Ovary (tissue), 9 donors: ENCODE results near the gene SETD4. TPM values are rescaled to one million over a fixed set of nuclear protein-coding genes. Genes with fewer than 3 reads are reported as not detected.

Experiments
- DNase-seq, 5 donors: peaks; one replicate each; pipeline ENCODE4 v3.0.0-alpha.2; 2019 to 2020
- H3K27ac ChIP-seq, 2 donors: fragments of 200-600 bp; one replicate each; pipeline versions ENCODE4 v1.5.1 to v1.8.0; 2019 to 2022
- H3K27me3 ChIP-seq: fragments of 200-600 bp; one replicate; pipeline ENCODE4 v1.8.0; 2022
- H3K36me3 ChIP-seq: fragments of 200-600 bp; sonication (generic); one replicate; pipeline ENCODE4 v1.5.1; 2019
- H3K4me1 ChIP-seq: one replicate; pipeline ENCODE4 v1.8.1; 2013; ENCODE audit warnings: mild to moderate bottlenecking, moderate library complexity; ENCODE audit not compliant: insufficient read depth
- H3K4me3 ChIP-seq: fragments of 200-600 bp; sonication (generic); one replicate; pipeline ENCODE4 v1.5.1; 2017
- H3K9me3 ChIP-seq, 2 donors: fragments of 200-600 bp in 1 of 2; sonication (generic) in 1 of 2; one replicate each; pipeline versions ENCODE4 v1.5.1 to v1.8.1; 2013 to 2019; ENCODE audit warnings: mild to moderate bottlenecking in 1 of 2, moderate library complexity in 1 of 2
- EP300 ChIP-seq: sonication (generic); formaldehyde crosslinking; IDR thresholded peaks from one replicate; pipeline ENCODE4 v1.6.1; 2017; ENCODE audit warnings: antibody characterized with exemption
- POLR2A ChIP-seq: fragments of 450-650 bp; IDR thresholded peaks from one replicate; pipeline ENCODE4 v1.6.1; 2017; ENCODE audit warnings: antibody characterized with exemption, mild to moderate bottlenecking, moderate library complexity
- WGBS, 3 donors: extraction: QIAGEN DNeasy Blood & Tissue Kit in 1 of 3; methylation state at CpG; one replicate each; pipeline versions ENCODE4 v1.1.5 to v1.1.7; 2013 to 2017; 5-methylcytosine and 5-hydroxymethylcytosine counted together
- intact Hi-C, 4 donors: fragments of 100-400 bp; cut with DNase I; formaldehyde crosslinking; loops; one replicate each; pipeline versions ENCODE4 v1.11.0 to v1.15.1; 2022 to 2023
- polyA plus RNA-seq, 2 donors: library from polyadenylated mRNA; stranded (reverse); fragments of 200-250 nt in 1 of 2; fragments of 350-450 nt in 1 of 2; fragmentation: Illumina TruSeq in 1 of 2; extraction: RNeasy Lipid Tissue Mini Kit (QIAGEN cat#74804) in 1 of 2; gene quantifications; one replicate each; pipeline ENCODE4 v1.2.3, GENCODE V29; 2013 to 2014
- total RNA-seq, 7 donors: library from RNA; depleted of rRNA in 2 of 7; stranded (reverse); fragments of >200 nt in 2 of 7; fragmentation: NEBNext Ultra II Directional in 3 of 7; extraction: Animal tissue kit (Norgen Biotek cat#: 25700) in 3 of 7; gene quantifications; one replicate each; pipeline versions ENCODE4 v1.1.0 to v1.2.4, GENCODE V29; 2016 to 2023
- TF ChIP-seq, protein P1 (sequence below), 3 donors: fragments of 450-650 bp in 2 of 3; fragments of 200-600 bp in 1 of 3; IDR thresholded peaks; one replicate each; pipeline versions ENCODE4 v1.5.1 to v1.8.0; 2016 to 2022; ENCODE audit warnings: antibody characterized with exemption in 3 of 3, mild to moderate bottlenecking in 1 of 3
- donor health status: DM: no; HTN: no; CAD: no; lungs with moderate emphysema.
- donor health status: DM: no; HTN: no; CAD: no.
- donor health status: Bipolar disorder and iron deficiency.
- donor health status: DM: yes; HTN: yes; CAD: no.
- donor health status: DM: no; HTN: no; CAD: no.
- donor health status: DM: yes; HTN: yes; CAD: no.

SETD4 gene
- total and polyA plus RNA-seq, 9 donors: 11.6 to 22.9 (median 15.6) TPM

DNA sequence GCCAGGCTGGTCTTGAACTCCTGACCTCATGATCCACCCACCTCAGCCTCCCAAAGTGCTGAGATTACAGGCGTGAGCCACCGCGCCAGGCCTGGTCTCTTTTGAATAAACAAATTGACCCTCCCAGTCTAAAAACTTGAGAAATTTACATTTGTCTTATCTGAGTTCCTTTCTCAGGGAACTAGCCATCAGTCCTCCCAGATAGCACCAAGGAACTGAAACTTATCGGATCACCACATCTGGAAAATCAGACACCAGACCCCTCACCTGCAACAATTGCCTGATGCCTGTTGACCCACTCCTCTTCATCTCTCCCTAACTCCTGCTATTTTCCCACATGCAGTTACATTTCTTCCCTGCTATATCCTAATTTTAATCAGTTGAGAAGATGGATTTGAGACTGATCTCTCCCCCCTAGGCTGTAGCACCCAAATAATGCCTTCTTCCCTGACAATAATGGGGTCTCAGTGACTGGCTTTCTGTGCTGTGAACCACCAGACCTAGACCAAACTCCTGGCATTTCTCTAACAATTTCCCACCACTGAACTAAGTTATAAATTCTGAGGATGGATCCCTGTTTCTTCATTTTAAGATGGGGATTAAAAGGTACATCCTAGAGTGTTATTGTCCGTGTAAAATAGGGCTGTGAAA is 8.5 kb upstream of the SETD4 start:
- Histone ChIP-seq H3K9me3 (no peaks in the 10 kb centered on the region), H3K36me3 (no peaks in the 10 kb centered on the region)

DNA sequence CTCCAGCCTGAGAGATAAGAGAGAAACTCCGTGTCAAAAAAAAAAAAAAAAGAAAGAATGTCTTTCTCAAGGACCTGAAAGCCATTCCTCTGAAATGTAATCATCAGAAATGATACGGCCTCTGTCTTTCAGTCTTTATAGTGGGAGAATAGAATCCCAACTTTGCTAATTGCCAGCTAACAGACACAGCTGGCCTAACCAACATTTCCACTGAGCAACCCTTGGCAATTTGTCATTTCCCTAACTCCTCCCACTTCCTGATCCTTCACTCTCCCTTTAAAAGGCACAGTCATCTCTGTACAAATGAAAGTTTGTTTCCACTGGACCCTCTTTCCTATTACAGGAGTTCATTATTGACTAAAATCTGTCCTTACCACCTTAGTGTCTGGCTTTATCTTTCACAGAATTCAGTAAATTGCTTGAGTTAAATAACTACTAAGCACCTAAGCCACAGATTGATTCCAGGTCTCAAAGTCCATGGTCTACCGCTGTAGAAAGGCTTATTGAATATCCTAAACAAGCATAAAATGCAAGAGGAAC is 5.2 kb upstream of the SETD4 start:
- H3K4me1 ChIP-seq: peaks cover 4% of the 10 kb centered on the region
- no peaks in the 10 kb centered on the region for H3K9me3 ChIP-seq
- H3K27me3 ChIP-seq: no peaks in the 10 kb centered on the region
- H3K4me3 ChIP-seq: no peak overlapping the region
- no peaks in the 10 kb centered on the region for H3K36me3 ChIP-seq
- no peak for DNase-seq
- WGBS, 3 donors: 32 to 72% (median 51%) methylated on average over 3 of the region's 3 CpGs
- H3K27ac ChIP-seq: no peak overlapping the region
- intact Hi-C loops: loop anchor here in 1 of 4 donors (10.0 kb wide), 1 partner anchor 49 kb away; no protein-coding TSS in a partner anchor
- TF ChIP-seq, protein P1, sequence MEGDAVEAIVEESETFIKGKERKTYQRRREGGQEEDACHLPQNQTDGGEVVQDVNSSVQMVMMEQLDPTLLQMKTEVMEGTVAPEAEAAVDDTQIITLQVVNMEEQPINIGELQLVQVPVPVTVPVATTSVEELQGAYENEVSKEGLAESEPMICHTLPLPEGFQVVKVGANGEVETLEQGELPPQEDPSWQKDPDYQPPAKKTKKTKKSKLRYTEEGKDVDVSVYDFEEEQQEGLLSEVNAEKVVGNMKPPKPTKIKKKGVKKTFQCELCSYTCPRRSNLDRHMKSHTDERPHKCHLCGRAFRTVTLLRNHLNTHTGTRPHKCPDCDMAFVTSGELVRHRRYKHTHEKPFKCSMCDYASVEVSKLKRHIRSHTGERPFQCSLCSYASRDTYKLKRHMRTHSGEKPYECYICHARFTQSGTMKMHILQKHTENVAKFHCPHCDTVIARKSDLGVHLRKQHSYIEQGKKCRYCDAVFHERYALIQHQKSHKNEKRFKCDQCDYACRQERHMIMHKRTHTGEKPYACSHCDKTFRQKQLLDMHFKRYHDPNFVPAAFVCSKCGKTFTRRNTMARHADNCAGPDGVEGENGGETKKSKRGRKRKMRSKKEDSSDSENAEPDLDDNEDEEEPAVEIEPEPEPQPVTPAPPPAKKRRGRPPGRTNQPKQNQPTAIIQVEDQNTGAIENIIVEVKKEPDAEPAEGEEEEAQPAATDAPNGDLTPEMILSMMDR (IDR thresholded peaks at IDR 0.05): no peak
- TF ChIP-seq POLR2A (no peak), EP300 (no peak)

More for the DNA sequence above, 8.5 kb upstream of the SETD4 start:
- TF ChIP-seq, protein P1 (IDR thresholded peaks at IDR 0.05): no peak
- TF ChIP-seq POLR2A (no peak), EP300 (no peak)
- intact Hi-C loops: loop anchor here in 1 of 4 donors (10.0 kb wide), 1 partner anchor 46 kb away; no protein-coding TSS in a partner anchor
- Histone ChIP-seq H3K27me3 (no peaks in the 10 kb centered on the region), H3K27ac (peak overlapping the region in 1 of 2 donors; percentile 75), H3K4me3 (no peak overlapping the region), H3K4me1 (peaks cover 14% of the 10 kb centered on the region)
- 89 to 94% (median 93%) methylated on average over 5 of the region's 5 CpGs for WGBS, 3 donors
- DNase-seq: no peak

DNA sequence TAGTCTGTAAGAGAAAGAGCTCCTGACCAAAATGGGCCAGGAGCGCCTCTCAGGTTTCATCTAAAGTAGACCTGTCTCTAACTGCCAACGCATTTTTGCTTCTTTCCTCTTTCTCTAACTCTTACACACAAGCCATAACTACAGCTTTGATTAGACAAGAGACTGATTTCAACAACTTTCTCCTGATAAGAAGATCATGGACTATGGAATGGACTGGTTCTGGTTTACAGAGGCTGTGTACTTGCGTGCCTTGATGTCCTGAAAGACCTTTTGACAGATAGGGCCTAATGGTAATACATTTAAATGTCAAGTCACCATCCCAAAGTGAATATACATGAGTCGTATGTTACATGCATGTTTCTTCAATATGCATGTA is 3.7 kb upstream of the SETD4 start:
- WGBS, 3 donors: 82 to 87% (median 83%) methylated on average over 4 of the region's 4 CpGs
- no peak overlapping the region for H3K4me3 ChIP-seq
- no peaks in the 10 kb centered on the region for H3K27me3 ChIP-seq
- TF ChIP-seq POLR2A (no peak), EP300 (no peak)
- TF ChIP-seq, protein P1 (IDR thresholded peaks at IDR 0.05): no peak
- no peak overlapping the region for H3K27ac ChIP-seq
- H3K9me3 ChIP-seq: no peaks in the 10 kb centered on the region
- H3K36me3 ChIP-seq: no peaks in the 10 kb centered on the region
- H3K4me1 ChIP-seq: peaks cover 2% of the 10 kb centered on the region
- no peak for DNase-seq
- intact Hi-C loops: loop anchor here in 1 of 4 donors (10.0 kb wide), 1 partner anchor 51 kb away; no protein-coding TSS in a partner anchor

DNA sequence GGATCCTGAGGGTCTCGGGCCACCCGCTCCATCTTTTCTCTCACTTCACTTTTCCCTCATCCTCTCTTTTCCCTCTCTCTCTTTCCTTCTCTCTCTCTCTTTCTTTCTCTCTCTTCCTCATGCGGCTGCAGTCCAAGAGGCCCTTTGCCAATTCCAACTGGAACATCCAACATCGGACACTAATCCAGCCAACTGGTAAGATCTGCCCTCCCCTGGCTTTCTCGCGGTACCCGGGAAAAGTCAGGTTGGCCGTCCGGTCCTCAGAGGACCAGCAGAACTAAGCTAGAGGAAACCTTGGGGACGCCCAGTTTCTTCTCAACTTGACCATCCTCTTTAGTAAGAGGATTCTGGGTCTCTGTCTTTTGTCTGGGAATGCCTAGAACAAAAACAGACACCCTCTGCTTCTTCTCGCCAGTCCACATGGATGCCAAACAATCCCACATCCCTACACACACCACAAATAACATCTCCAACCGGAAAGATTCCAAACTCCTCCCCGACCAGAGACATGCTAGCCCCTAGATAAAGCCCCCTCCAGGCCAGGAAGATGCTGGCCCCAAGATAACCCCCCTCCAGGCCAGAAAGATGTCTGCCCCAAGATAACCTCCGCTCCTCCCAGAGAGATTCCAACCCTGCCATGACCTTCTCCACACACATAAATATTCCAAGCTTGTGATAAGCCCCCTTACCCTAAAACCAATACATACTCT is 3.2 kb upstream of the SETD4 start:
- no peak for DNase-seq
- intact Hi-C loops: loop anchor here in 1 of 4 donors (10.0 kb wide), 1 partner anchor 51 kb away; no protein-coding TSS in a partner anchor
- H3K4me3 ChIP-seq: no peak overlapping the region
- H3K27ac ChIP-seq: no peak overlapping the region
- H3K4me1 ChIP-seq: peaks cover 2% of the 10 kb centered on the region
- H3K36me3 ChIP-seq: no peaks in the 10 kb centered on the region
- WGBS, 3 donors: 78 to 79% (median 78%) methylated on average over 14 of the region's 14 CpGs
- H3K9me3 ChIP-seq: no peaks in the 10 kb centered on the region
- H3K27me3 ChIP-seq: no peaks in the 10 kb centered on the region
- no peak for TF ChIP-seq EP300
- TF ChIP-seq POLR2A: no peak
- TF ChIP-seq, protein P1 (IDR thresholded peaks at IDR 0.05): no peak
